GM18507 (cell line): ENCODE data around the gene SCN3A.
A peak's percentile ranks its signal among the peaks of the same experiment; 100 is the strongest.

Source experiments
- DNase-seq: peaks from one replicate; pipeline ENCODE4 v3.0.0; 2011; ENCODE audit warnings: low read depth; ENCODE audit not compliant: insufficient read length; ENCODE audit errors: extremely low spot score
- FAIRE-seq: peaks from 2 replicates; lab custom pipeline; 2011; peaks lifted over from hg19 to GRCh38; lab: Jason Lieb, UNC

The SCN3A gene

DNA sequence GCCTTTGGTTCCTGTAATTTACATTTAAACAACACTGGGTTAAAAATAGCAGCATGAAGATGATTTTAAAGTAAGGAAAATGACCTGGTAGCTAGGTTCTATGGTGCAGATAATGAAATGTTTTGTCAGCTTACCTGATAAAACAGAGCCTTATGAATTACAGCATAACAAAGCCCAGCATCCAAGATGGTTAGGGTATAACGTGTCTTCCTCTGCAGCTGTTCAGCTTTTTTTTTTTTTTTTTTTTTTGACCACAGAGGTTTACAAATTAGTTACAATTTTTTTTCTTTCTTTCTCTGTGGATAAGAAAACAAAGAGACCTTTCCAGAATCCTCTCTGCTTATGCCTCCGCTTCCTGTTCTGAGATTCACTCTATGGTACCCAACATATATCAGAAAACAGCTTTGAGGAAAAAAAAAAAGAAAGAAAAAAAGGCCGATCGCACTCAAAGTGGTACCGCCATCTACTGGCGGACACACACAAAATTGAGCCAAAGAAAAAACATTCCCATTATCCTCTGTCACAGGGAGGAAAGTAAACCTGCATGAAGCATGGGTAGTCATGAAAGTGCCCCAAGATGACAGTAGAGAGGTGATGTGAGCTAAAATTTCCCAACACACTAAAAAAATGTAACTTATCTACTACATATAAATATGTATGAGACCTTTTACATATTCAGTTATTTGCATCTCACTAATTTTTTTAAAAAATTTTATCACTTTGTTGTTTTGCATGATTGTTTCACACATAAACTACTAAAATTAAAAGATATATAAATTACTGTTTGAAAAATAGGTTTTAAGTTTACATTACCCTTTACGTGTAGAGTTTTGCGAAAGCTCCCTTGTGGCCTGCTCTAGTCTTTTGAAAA, at the start of gene SCN3A:
Gene SCN3A, minus strand, starts transcription at position 362 of the 871 bp plus-strand sequence. CDS start 27,656 bp downstream, outside the sequence.
- peak; percentile 47 for FAIRE-seq
- DNase-seq = no peak

DNA sequence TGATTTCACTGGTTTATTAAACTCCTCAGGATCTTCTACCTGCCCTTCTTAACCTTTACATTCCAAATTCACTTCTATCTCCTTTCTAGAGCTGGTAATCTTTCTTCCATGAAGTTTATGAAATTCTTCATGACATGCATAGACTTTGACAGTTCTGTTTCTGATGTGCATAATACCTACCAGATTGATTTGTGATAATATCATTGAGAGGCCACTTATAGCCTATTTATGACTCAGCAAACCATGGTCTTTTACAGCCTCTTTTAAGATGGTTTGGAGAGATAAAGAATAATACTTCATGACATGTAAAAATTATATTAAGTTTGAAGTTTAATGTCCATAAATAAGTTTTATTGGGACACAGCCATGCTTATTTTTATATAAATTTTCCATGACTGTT, 49.3 kb upstream of the SCN3A start:
- no peak for DNase-seq
- FAIRE-seq = no peak

DNA sequence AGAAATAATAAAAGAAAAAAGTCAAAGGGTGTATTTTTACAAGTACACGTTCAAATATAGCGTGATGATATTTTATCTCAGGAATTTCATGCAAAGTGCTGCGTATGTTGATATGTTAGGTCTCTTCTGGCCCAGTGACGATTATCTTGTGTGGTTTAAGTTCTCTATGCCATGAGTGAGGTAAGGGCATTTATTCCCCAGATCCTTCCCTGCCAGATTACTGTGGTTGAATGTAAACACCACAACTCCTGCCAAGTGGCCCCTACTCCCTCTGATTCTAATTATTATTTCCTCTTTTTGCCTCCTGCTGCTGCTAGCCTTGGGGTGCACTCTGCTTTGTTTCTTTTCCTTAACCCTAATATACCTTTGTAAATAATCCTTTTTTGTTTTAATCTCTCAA, 47.5 kb upstream of the SCN3A start:
- no peak for DNase-seq
- FAIRE-seq = no peak

DNA sequence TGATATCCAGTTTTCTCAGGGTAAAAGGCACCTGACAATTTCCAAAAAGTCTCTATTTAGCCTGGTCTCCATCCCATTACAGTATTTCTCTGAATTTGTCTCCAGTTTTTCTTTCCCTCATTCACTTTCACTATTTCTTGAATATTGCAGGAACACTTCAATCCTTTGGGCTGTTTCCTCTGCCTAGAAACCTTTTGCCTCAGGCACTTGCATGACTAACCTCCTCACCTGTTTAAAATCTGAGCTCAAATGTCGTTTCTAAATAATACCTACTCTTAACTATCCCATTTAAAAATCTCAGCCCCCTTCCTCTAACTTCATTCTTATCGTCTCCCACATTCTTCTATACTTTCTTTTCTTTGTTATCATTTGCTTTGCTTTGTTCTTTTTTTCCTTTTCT, 44.4 kb upstream of the SCN3A start:
- no peak for FAIRE-seq

DNA sequence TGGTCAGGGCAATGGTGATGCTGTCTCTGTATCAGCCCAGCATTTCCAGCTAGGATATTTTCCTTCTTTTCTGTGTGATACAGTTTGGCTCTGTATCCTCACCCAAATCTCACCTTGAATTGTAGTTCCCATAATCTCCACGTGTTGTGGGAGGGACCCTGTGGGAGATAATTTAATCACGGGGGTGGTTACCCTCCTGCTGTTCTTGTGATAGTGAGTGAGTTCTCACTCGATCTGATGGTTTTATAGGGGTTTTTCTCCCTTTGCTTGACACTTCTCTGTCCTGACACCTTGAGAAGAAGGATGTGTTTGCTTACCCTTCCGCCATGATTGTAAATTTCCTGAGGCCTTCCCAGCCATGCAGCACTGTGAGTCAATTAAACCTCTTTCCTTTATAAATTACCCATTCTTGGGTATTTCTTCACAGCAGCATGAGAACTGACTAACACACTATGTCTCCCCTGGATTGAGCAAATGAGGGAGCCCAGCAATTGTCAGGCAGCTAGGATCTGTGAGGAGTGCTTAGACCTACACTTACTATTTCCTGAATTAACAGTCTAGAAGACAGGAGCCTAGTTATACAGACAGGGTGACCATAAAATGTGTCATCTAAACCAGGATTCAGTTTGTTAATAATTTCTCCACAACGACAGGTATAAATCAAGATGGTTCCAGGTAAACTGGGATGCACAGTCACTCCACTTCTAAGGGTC, 41.4 kb upstream of the SCN3A start:
- DNase-seq = no peak
- FAIRE-seq = no peak

More for the DNA sequence above, 44.4 kb upstream of the SCN3A start:
- DNase-seq = no peak

DNA sequence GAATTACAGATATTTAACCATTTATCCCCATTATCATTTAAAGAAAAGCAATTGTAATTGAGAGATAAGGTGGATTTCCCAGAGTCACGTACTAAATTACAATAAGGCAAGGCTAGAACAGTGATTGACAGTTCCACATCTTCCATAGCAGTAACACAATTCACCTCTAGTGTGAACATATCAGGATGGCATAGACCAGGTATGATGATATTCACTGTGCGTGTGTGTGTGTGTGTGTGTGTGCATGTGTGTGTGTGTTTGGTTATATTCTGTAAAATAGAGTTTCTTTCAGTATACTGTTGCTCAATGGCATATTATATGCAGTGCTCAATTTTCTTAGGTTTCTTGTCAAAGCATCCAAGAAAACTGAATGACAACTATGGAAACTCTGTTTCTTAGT, 37.1 kb upstream of the SCN3A start:
- no peak for DNase-seq
- FAIRE-seq = no peak

DNA sequence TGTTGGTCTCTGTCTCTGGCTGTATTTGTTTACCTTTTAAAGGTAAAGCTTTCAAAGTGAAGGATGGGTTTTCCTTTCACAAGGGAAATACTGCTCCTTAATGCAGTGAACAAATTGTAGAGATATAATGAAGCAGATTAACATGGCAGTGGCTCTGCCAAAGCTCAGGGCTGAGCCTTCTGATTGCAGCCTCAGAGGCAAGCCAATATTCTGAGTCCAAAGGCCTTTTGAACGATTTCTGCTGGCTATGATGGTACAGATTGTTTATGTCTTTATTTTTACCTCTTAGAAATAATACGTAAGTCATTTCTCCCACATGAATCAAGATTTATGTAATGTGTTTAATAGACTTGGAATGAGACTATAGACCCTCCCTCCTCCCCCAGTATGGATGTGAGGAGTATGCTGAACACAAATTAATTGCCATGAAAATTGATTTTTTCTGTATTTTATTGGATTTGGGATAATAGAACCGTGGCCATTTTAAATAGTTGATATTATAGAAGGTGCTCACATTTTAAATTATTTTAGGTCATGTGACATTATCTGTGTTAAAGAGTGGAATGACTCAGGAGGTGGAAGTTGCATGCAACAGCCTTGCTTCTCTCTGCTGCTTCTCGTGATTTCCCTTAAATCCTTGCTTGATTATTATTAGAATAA, 36.1 kb upstream of the SCN3A start:
- FAIRE-seq = no peak
- DNase-seq = no peak

DNA sequence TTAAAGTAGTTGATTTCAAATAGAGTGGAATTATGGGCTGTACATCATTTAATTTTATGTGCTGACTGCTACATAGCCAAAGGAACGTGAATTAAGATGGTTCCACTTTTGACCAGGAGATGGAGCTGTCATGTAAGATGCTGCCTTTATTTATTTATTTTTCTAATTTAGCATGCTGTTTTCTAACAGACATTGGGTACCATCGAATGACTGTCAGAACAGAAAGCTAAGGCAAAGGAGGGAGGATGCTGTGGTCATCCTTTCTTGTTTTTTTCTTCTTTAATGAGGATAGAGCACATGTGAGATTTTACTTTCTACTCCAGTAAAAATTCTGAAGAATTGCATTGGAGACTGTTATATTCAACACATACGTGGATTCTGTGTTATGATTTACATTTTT, 35.4 kb upstream of the SCN3A start, which contains the start of gene SCN2A:
Gene SCN2A, plus strand, starts transcription at position 185 of the 400 bp plus-strand sequence. CDS start 56,410 bp downstream, outside the sequence.
- no peak for DNase-seq

DNA sequence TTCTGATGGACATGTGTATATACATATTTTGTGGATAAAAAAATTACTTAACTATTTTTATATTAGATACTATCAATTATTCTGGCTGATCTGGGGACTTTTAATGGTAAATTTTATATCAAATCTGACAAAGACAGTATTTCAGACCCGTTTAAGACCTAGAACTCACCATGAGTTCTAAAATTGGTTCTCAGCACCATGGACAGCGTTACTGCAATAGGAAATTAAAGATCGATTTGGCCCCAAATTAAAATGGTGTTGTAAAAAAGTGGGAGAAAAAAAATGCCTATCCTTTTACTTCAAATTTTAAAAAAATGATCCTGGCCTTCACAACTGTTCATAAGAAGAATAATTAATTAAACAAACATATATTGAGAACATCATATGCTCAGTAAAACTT, 34.4 kb upstream of the SCN3A start:
- no peak for DNase-seq
- no peak for FAIRE-seq

More for the DNA sequence above, 35.4 kb upstream of the SCN3A start, which contains the start of gene SCN2A:
- FAIRE-seq = no peak

DNA sequence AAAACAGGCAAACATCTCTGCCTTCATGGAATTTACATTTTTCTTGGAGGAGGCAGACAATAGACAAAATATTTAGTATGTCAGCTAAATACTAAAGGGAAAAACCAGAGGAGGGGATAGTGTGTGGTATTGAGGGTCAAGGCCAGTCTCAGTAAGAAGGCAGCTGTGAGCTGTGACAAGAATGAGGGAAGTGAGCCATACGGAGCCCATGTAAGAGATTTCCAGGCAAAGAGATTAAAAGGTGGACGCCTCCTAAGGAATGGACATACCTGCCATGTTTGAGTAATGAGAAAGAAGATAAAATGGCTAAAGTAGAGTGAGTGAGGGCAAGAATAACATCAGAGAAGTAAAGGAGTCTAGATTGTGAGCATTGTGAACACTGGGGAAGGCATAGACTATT, 33.2 kb upstream of the SCN3A start:
- DNase-seq (no peak), FAIRE-seq (no peak)

DNA sequence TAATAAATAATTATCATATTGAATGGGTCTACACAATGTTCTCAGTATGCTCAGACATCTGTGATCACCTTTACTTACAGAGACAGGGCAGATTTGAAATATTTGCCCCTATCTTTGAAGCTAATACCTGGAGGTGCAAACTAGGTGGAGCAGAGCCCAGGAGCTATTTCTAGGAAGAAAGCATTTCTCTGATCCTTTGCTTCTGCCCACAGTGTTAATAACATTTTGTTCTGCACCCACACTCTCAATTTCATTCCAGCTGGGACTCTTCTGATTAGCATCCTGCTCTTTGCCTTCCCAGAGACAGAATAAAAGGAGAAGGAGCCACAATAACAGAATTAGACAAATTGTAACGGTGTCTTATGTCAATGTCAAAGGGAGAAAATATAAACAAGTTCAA, 23.7 kb upstream of the SCN3A start:
- no peak for DNase-seq
- no peak for FAIRE-seq

DNA sequence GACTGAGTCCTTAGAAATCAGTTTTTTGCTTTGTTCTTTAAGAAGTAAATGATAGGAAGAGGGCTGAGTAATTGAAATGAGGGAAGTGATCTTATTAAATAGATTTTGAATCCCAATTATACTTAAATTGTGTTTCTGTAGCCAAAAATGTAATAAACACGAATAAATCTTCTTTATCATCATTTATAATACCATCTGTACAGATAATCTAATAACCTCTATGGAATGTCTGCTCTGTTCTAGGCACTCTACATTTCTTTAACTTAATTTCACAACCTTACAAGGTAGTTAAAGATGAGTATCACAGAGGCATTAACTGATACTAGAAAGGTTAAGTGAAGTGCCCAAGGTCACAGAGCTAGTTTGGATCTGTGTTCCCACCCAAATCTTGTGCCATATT, 21.1 kb upstream of the SCN3A start:
- FAIRE-seq (no peak), DNase-seq (no peak)

DNA sequence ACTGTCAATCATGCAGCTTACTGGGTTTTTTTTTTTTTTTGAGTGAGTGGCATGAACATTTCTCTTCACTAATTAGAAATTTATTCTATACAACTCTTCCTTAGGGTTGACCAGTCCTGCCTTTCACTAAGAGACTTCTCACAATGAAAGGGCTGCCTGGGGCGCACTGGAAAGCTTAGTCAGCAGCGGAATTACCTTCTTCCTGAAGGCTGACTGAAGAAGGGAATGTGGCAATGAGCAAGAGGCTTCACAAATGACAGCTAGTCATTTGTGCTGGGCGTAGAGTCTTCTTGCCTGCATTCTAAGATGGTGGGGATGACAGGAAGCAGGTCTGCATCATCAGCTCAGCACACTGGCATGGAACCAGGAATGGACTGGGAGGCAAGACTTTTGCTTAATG, 15.6 kb upstream of the SCN3A start:
- DNase-seq (no peak), FAIRE-seq (no peak)

DNA sequence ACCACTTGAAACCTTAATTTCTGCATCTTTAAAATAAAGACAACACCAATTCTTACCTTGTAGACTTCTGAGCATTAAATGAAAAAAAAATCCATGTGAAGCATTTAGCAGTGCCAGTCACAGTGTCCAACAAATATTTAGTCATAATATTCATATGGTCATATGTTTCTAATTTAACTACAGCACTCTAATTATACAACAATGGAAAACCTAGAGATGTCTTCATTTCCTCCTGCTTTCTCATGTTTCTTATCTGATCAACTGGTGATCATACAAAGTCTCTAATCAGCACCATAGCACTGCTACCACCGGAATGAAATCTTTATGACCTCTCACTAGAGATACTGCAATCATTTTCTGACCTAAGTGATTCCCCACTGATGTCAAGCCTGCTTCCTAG, 10.2 kb upstream of the SCN3A start:
- DNase-seq = no peak
- no peak for FAIRE-seq

DNA sequence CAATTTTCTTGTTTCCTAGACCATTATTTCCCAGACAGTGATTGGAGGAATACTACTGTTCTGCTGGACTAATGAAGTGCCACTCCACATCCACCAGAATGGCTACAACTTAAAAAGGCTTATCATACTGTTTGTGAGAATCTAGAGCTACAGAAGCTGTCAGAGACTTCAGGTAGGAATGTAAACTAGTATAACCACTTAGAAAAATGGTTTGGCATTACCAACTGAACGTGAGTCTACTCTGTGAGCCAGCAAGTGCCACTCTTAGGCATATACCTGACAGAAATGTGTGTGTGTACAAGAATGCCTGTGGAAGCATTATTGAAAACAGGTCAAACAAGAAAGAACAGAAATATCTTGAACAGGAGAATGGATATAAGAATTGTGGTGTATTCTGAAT, 4.2 kb upstream of the SCN3A start:
- no peak for DNase-seq
- no peak for FAIRE-seq

DNA sequence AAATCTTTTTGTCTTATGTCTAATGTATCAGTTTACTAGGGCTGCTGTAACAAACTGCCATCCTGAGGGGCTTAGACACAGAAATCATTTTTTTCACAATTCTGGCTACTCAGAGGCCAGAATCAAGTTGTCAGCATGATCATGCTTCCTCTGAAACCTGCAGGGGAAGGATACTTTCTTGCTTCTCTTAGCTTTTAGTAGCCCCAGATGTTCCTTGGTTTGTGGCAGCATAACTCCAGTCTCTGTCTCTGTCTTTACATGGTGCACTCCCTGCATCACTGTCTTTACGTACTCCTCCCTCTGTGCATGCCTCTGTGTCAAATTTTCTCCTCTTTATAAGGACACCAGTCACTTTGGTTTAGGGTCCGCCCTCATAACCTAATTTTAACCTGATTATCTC, 2.0 kb upstream of the SCN3A start:
- DNase-seq (no peak), FAIRE-seq (no peak)

DNA sequence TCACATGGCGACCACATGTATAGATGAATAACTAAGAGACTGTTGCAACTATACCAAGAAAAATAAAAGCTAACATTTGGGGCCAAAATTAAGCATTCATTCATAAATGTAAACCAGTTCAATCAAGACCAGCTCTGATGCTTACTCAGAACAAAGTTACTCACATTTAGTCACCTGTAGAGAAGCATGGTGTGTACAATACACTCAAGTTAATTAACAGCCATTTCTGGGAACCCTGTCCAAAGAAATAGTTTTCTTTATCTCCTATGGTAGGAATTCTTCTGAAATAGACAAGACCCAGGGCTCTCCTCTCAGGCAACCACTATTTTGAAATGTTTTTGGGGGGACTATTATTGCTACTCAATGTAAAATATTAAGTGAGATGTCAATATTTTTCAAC, 1.6 kb downstream of the SCN3A start:
- FAIRE-seq (no peak), DNase-seq (no peak)

DNA sequence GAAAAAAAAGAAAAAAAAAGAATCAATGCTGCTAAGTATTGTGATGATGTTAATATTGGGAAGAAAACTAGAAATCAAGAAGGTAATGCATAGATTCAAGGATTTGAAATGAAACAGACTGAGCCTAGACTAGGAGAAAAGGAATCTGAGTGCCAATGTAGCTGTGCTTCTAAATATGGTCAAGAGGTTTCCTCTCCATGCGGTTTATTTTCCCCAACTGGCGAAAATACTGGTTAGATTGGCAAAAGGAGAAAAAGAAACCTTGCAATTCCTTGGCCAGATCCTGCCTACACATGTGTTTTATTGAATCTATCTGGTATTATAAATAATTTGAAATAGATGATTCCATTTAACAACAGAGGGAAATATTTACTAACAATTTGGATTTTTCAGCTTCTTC, 5.7 kb downstream of the SCN3A start:
- no peak for DNase-seq
- no peak for FAIRE-seq

DNA sequence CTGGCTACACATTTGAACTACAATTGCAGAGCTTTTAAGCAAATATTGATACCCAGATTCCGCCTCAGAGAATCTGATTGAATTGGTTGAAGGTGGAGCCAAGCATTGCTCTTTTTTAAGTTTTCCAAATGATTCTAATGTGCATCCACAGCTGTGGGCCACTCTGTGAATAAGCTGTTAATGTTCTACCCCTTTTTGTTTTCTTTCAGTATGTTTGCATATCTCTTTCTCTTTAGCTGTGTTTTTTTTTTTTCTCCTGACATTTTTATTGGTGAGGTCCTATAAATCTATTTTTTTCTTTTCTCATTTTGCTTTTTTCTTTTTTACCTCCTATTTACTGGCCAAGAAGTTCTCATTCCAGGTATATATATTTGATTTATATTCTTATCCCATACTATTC, 6.5 kb downstream of the SCN3A start:
- FAIRE-seq (no peak), DNase-seq (no peak)

DNA sequence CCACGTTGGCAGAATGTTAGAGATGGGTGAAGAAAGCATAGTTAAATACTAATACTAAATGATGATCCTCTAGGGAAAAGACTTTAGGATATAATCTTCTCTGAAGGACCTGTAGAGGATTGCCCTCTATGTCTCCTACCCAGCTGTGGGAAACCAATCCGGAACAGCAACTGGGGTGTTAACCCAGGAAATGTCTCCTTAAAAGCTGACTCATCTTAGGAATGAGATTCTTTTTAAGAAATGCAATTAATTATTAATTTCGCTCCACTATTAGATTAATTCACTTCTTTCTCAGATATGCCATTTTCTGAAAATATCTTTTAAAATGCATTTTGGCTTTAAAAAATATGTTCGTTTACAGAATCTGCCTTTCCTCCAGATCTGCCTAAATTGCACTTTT, 7.4 kb downstream of the SCN3A start:
- no peak for FAIRE-seq
- DNase-seq = no peak
